Activated B cell treated with CpG ODN at 0.5 μM for 24 hours (primary cell): ENCODE results near the gene NAALADL2. TPM values are rescaled to one million over a fixed set of nuclear protein-coding genes. Genes with fewer than 3 reads are reported as not detected.

Experiments
- ATAC-seq: fragments of 200-7000 bp; cut with Tn5 transposase; one replicate; pipeline ENCODE4 v1.10.0; 2021; ENCODE audit warnings: low read depth, mild to moderate bottlenecking, moderate library complexity
- CTCF ChIA-PET: fragments of 350-600 bp; sonication (Branson Sonifier 250); formaldehyde crosslinking; loops from one replicate; lab custom pipeline; 2021; ENCODE audit warnings: antibody characterized with exemption; lab: Charles Lee
- POLR2A ChIA-PET: fragments of 350-600 bp; sonication (Branson Sonifier 250); formaldehyde crosslinking; loops from one replicate; lab custom pipeline; 2021; ENCODE audit warnings: antibody characterized with exemption; lab: Charles Lee
- DNase-seq: peaks from one replicate; pipeline ENCODE4 v3.0.0; 2022
- H3K27ac Mint-ChIP-seq: one replicate; pipeline ENCODE4 v1.8.0; 2020; ENCODE audit warnings: mixed read lengths
- H3K27me3 Mint-ChIP-seq: one replicate; pipeline ENCODE4 v1.8.0; 2021; ENCODE audit warnings: mixed read lengths
- H3K36me3 Mint-ChIP-seq: one replicate; pipeline ENCODE4 v1.8.0; 2021; ENCODE audit warnings: low read depth, mixed read lengths
- H3K4me1 Mint-ChIP-seq: one replicate; pipeline ENCODE4 v1.8.0; 2021; ENCODE audit warnings: mixed read lengths
- H3K4me3 Mint-ChIP-seq: one replicate; pipeline ENCODE4 v1.8.0; 2020; ENCODE audit warnings: mild to moderate bottlenecking, mixed read lengths
- H3K9me3 Mint-ChIP-seq: one replicate; pipeline ENCODE4 v1.8.0; 2020; ENCODE audit warnings: mixed read lengths
- CTCF ChIP-seq: fragments of 200-600 bp; IDR thresholded peaks from one replicate; pipeline ENCODE4 v1.8.0; 2022; ENCODE audit warnings: antibody characterized with exemption, mild to moderate bottlenecking
- intact Hi-C: fragments of 100-400 bp; cut with micrococcal nuclease; formaldehyde crosslinking; loops from one replicate; pipeline ENCODE4 v1.15.1; 2024
- total RNA-seq: library from RNA; stranded (reverse); gene quantifications from 2 replicates; pipeline ENCODE4 v1.2.3, GENCODE V29; 2022

The NAALADL2 gene
- total RNA-seq, 1 donor from 2014 or later = not detected

GRCh38 chr3:175668300-175668699 is 809.2 kb downstream of the NAALADL2 start:
- no peaks in the 10 kb centered on the region for H3K36me3 Mint-ChIP-seq
- intact Hi-C loops = no loop called here
- no peaks in the 10 kb centered on the region for H3K27me3 Mint-ChIP-seq
- TF ChIP-seq CTCF = no peak
- DNase-seq (no peak), ATAC-seq (no peak)
- ChIA-PET POLR2A (no interaction called here), CTCF (no interaction called here)
- no peak overlapping the region for H3K4me3 Mint-ChIP-seq
- peaks cover 2% of the 10 kb centered on the region for H3K9me3 Mint-ChIP-seq
- H3K4me1 Mint-ChIP-seq = no peaks in the 10 kb centered on the region
- H3K27ac Mint-ChIP-seq = no peak overlapping the region

GRCh38 chr3:175670557-175670956 is 811.4 kb downstream of the NAALADL2 start:
- Mint-ChIP-seq H3K27ac (no peak overlapping the region), H3K9me3 (peaks cover 2% of the 10 kb centered on the region), H3K36me3 (no peaks in the 10 kb centered on the region), H3K4me1 (no peaks in the 10 kb centered on the region), H3K4me3 (no peak overlapping the region), H3K27me3 (no peaks in the 10 kb centered on the region)
- intact Hi-C loops = no loop called here
- ChIA-PET POLR2A (no interaction called here), CTCF (no interaction called here)
- DNase-seq (no peak), ATAC-seq (no peak)
- TF ChIP-seq CTCF = no peak

- H3K27me3 Mint-ChIP-seq = no peaks in the 10 kb centered on the region
- intact Hi-C loops = no loop called here
- H3K36me3 Mint-ChIP-seq = no peaks in the 10 kb centered on the region
- H3K9me3 Mint-ChIP-seq = peaks cover 2% of the 10 kb centered on the region
- POLR2A ChIA-PET = no interaction called here
- DNase-seq (no peak), ATAC-seq (no peak)
- H3K27ac Mint-ChIP-seq = no peak overlapping the region
- CTCF ChIA-PET = no interaction called here
- no peak overlapping the region for H3K4me3 Mint-ChIP-seq
- no peaks in the 10 kb centered on the region for H3K4me1 Mint-ChIP-seq
- TF ChIP-seq CTCF = no peak
Observed at GRCh38 chr3:175672119-175672689, 813.1 kb downstream of the NAALADL2 start.

- TF ChIP-seq CTCF = no peak
- Mint-ChIP-seq H3K4me1 (no peaks in the 10 kb centered on the region), H3K4me3 (no peak overlapping the region), H3K27ac (no peak overlapping the region), H3K9me3 (peaks cover 14% of the 10 kb centered on the region), H3K36me3 (no peaks in the 10 kb centered on the region), H3K27me3 (no peaks in the 10 kb centered on the region)
- POLR2A ChIA-PET = no interaction called here
- DNase-seq (no peak), ATAC-seq (no peak)
- intact Hi-C loops = no loop called here
- CTCF ChIA-PET = no interaction called here
Observed at GRCh38 chr3:175679568-175679967, 820.4 kb downstream of the NAALADL2 start.

- DNase-seq (no peak), ATAC-seq (no peak)
- TF ChIP-seq CTCF = no peak
- Mint-ChIP-seq H3K4me1 (no peaks in the 10 kb centered on the region), H3K9me3 (no peaks in the 10 kb centered on the region), H3K27ac (no peak overlapping the region), H3K36me3 (no peaks in the 10 kb centered on the region), H3K27me3 (no peaks in the 10 kb centered on the region), H3K4me3 (no peak overlapping the region)
- ChIA-PET CTCF (no interaction called here), POLR2A (no interaction called here)
- intact Hi-C loops = no loop called here
Observed at GRCh38 chr3:175692256-175692655, 833.1 kb downstream of the NAALADL2 start.
